ENCODE results near the gene DRD3. TPM values are rescaled to one million over a fixed set of nuclear protein-coding genes. Genes with fewer than 3 reads are reported as not detected.

DRD3 gene
- total RNA-seq, 2 donors from 2014 or later, result not detected

DNA sequence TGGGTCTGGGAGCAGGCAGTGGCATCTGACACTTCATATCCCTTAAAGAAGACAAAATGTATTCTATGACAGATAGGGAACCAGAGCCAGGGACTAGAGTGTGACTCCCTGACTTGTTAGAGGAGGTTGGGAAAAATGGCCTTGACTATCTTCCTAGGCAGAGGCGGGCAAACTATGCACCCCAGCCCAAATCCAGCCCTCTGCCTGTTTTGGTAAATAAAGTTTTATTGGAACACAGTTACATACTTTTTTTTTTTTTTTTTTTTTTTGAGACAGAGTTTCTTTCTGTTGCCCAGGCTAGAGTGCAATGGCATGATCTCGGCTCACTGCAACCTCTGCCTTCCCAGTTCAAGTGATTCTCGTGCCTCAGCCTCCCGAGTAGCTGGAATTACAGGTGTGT, 75.0 kb downstream of the DRD3 start:
- H3K36me3 ChIP-seq, result no peaks in the 10 kb centered on the region
- H3K27me3 ChIP-seq, result no peaks in the 10 kb centered on the region
- no peaks in the 10 kb centered on the region for H3K4me1 ChIP-seq
- DNase-seq, result no peak
- TF ChIP-seq CTCF (IDR thresholded peaks at IDR 0.05), result no peak
- H3K9me3 ChIP-seq, result no peaks in the 10 kb centered on the region
- H3K9ac ChIP-seq (ENCODE audit: low read depth in 2 of 2, low read length in 2 of 2), result no peak overlapping the region
- H3K27ac ChIP-seq, result no peak overlapping the region
- no peak overlapping the region for H3K4me3 ChIP-seq
- intact Hi-C loops (cut with DNase I), result no loop called here

DNA sequence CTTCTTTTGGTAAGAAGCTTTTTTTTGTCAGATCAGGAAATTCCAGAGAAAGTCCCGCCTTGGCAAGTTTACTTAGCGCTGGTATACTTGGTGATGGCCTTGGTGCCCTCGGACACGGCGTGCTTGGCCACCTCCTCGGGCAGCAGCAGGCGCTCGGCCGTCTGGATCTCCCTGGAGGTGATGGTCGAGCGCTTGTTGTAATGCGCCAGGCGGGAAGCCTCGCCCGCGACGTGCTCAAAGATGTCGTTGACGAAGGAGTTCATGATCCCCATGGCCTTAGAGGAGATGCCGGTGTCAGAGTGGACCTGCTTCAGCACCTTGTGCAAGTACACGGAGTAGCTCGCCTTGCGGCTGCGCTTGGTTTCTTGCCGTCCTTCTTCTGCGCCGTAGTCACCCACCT, 75.7 kb downstream of the DRD3 start:
- H3K27me3 ChIP-seq, result no peaks in the 10 kb centered on the region
- H3K36me3 ChIP-seq, result no peaks in the 10 kb centered on the region
- TF ChIP-seq CTCF (IDR thresholded peaks at IDR 0.05), result no peak
- no peak for DNase-seq
- H3K9me3 ChIP-seq, result no peaks in the 10 kb centered on the region
- no peak overlapping the region for H3K27ac ChIP-seq
- intact Hi-C loops (cut with DNase I), result no loop called here
- H3K4me1 ChIP-seq, result no peaks in the 10 kb centered on the region
- no peak overlapping the region for H3K4me3 ChIP-seq
- H3K9ac ChIP-seq (ENCODE audit: low read depth in 2 of 2, low read length in 2 of 2), result no peak overlapping the region

GRCh38 chr3:114101101-114101500, 77.8 kb downstream of the DRD3 start:
- no peak for DNase-seq
- Histone ChIP-seq H3K36me3 (no peaks in the 10 kb centered on the region), H3K9ac (ENCODE audit: low read depth in 2 of 2, low read length in 2 of 2) (no peak overlapping the region), H3K27me3 (no peaks in the 10 kb centered on the region), H3K4me3 (no peak overlapping the region), H3K4me1 (no peaks in the 10 kb centered on the region), H3K27ac (no peak overlapping the region), H3K9me3 (no peaks in the 10 kb centered on the region)
- intact Hi-C loops (cut with DNase I), result no loop called here
- no peak for TF ChIP-seq CTCF (IDR thresholded peaks at IDR 0.05)

GRCh38 chr3:114095796-114096195, 83.1 kb downstream of the DRD3 start:
- no peak for TF ChIP-seq CTCF (IDR thresholded peaks at IDR 0.05)

GRCh38 chr3:114093596-114093995, 85.3 kb downstream of the DRD3 start:
- intact Hi-C loops (cut with DNase I), result no loop called here
- TF ChIP-seq CTCF (IDR thresholded peaks at IDR 0.05), result no peak
- Histone ChIP-seq H3K4me3 (no peak overlapping the region), H3K9ac (ENCODE audit: low read depth in 2 of 2, low read length in 2 of 2) (no peak overlapping the region), H3K9me3 (no peaks in the 10 kb centered on the region), H3K27me3 (no peaks in the 10 kb centered on the region), H3K36me3 (no peaks in the 10 kb centered on the region), H3K4me1 (no peaks in the 10 kb centered on the region), H3K27ac (no peak overlapping the region)
- no peak for DNase-seq

More at GRCh38 chr3:114095796-114096195, 83.1 kb downstream of the DRD3 start:
- no peaks in the 10 kb centered on the region for H3K27me3 ChIP-seq
- no peaks in the 10 kb centered on the region for H3K9me3 ChIP-seq
- no peaks in the 10 kb centered on the region for H3K4me1 ChIP-seq
- DNase-seq, result no peak
- H3K9ac ChIP-seq (ENCODE audit: low read depth in 2 of 2, low read length in 2 of 2), result no peak overlapping the region
- intact Hi-C loops (cut with DNase I), result no loop called here
- no peaks in the 10 kb centered on the region for H3K36me3 ChIP-seq
- H3K4me3 ChIP-seq, result no peak overlapping the region
- H3K27ac ChIP-seq, result no peak overlapping the region

GRCh38 chr3:114093016-114093380, 85.9 kb downstream of the DRD3 start:
- no peak for TF ChIP-seq CTCF (IDR thresholded peaks at IDR 0.05)
- no peak for DNase-seq
- Histone ChIP-seq H3K4me1 (no peaks in the 10 kb centered on the region), H3K27ac (no peak overlapping the region), H3K27me3 (no peaks in the 10 kb centered on the region), H3K9ac (ENCODE audit: low read depth in 2 of 2, low read length in 2 of 2) (no peak overlapping the region), H3K36me3 (no peaks in the 10 kb centered on the region), H3K9me3 (no peaks in the 10 kb centered on the region), H3K4me3 (no peak overlapping the region)
- intact Hi-C loops (cut with DNase I), result no loop called here

All from colonic mucosa (tissue), 4 donors.